Fibroblast of lung (primary cell): ENCODE measurements around the gene NEURL1B.

Experiments used
- EZH2 ChIP-seq: IDR thresholded peaks from 2 replicates; pipeline ENCODE4 v1.5.1; 2012; ENCODE audit warnings: low read length, control low read depth, mild to moderate bottlenecking; ENCODE audit errors: missing control alignments
- TF ChIP-seq, protein P1 (sequence below), 2 donors: IDR thresholded peaks in 1 of 2; conservative IDR thresholded peaks in 1 of 2; 1 replicate in 1 of 2; 2 replicates in 1 of 2; pipeline ENCODE4 v1.5.1; 2011 to 2012; ENCODE audit warnings: low read length in 2 of 2, control low read depth in 1 of 2, inconsistent platforms in 1 of 2, low read depth in 1 of 2, mild to moderate bottlenecking in 1 of 2

DNA sequence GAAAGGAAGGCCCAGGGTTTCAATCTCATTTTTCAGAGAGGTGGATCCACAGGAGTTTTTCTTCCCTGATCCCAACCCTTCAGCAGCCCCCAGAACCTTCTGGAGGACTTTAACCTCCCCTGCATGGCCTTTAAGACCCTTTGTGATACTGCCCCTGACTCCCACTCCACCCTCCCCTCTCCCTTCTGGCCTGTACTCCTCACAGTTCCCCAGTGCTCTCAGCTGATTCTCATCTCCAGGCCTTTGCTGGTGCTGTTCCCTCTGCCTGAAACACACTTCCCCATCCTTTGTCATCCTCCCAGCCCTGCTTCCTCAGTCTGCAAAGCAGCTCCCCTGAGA is 18.5 kb downstream of the NEURL1B start:
- TF ChIP-seq, protein P1, sequence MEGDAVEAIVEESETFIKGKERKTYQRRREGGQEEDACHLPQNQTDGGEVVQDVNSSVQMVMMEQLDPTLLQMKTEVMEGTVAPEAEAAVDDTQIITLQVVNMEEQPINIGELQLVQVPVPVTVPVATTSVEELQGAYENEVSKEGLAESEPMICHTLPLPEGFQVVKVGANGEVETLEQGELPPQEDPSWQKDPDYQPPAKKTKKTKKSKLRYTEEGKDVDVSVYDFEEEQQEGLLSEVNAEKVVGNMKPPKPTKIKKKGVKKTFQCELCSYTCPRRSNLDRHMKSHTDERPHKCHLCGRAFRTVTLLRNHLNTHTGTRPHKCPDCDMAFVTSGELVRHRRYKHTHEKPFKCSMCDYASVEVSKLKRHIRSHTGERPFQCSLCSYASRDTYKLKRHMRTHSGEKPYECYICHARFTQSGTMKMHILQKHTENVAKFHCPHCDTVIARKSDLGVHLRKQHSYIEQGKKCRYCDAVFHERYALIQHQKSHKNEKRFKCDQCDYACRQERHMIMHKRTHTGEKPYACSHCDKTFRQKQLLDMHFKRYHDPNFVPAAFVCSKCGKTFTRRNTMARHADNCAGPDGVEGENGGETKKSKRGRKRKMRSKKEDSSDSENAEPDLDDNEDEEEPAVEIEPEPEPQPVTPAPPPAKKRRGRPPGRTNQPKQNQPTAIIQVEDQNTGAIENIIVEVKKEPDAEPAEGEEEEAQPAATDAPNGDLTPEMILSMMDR (conservative IDR thresholded peaks at IDR 0.05 in 1 of 2, IDR thresholded peaks at IDR 0.05 in 1 of 2; ENCODE audit: low read depth in 1 of 2, low read length in 2 of 2), result no peak
- no peak for TF ChIP-seq EZH2
